Measurements from ENCODE around the gene PMVK. TPM values are rescaled to one million over a fixed set of nuclear protein-coding genes. Genes with fewer than 3 reads are reported as not detected.

PMVK gene
- total RNA-seq, 1 experiment from 2014 or later: 24.0 TPM

DNA sequence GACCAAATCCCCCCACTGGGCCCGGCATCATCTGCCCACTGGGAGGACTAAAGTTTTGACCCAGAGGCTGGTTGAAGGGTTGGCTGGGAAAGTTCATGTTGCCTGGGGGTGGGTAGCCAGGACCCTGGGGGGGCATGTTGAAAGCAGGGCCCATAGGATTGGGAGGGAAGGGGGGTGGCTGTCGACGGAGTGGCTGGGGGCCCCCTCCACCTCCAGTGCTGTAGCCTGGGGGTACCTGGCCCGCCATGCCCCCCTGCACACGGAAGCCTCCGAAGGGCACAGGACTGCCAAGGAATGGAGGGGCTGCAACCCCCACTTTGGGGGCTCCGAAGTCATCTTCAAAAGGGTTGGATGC, 22.9 kb upstream of the PMVK start:
- H3K9me3 ChIP-seq (ENCODE audit: control insufficient read depth in 1 of 2, insufficient read depth in 1 of 2, low read depth in 1 of 2, low read length in 2 of 2): no peaks in the 10 kb centered on the region
- H3K27me3 ChIP-seq (ENCODE audit: insufficient read depth, low read length): no peaks in the 10 kb centered on the region
- DNase-seq (ENCODE audit: low read depth, low spot score): no peak
- H3K79me2 ChIP-seq (ENCODE audit: insufficient read depth, low read length): peaks cover 19% of the 10 kb centered on the region
- no peak for ATAC-seq
- BruUV-seq (replicated peaks): no TSS peak
- H3K36me3 ChIP-seq (ENCODE audit: control insufficient read depth in 1 of 2, insufficient read depth in 2 of 2, low read length in 2 of 2): peaks cover 13 to 22% of the 10 kb centered on the region in 2 experiments; a peak in 2 of 4 replicates
- TF ChIP-seq SRF (IDR thresholded peaks at IDR 0.05; ENCODE audit: low read depth) (no peak), EGR1 (IDR thresholded peaks at IDR 0.05; ENCODE audit: low read depth) (no peak), SIN3A (IDR thresholded peaks at IDR 0.05; ENCODE audit: low read depth) (no peak), POLR2A (IDR thresholded peaks at IDR 0.05; ENCODE audit: borderline replicate concordance, extremely low read depth, insufficient read depth, insufficient read length) (no peak), TCF7L2 (IDR thresholded peaks at IDR 0.05; ENCODE audit: borderline replicate concordance, extremely low read depth, insufficient read depth, insufficient read length) (no peak), EZH2phosphoT487 (IDR thresholded peaks at IDR 0.05; ENCODE audit: borderline replicate concordance) (no peak), RAD21 (IDR thresholded peaks at IDR 0.05; ENCODE audit: low read depth) (no peak), CBX3 (IDR thresholded peaks at IDR 0.05; ENCODE audit: low read depth) (no peak), JUND (IDR thresholded peaks at IDR 0.05) (no peak), FOSL1 (IDR thresholded peaks at IDR 0.05; ENCODE audit: low read depth) (no peak), ELF1 (IDR thresholded peaks at IDR 0.05; ENCODE audit: borderline replicate concordance, low read depth) (no peak), ZFX (IDR thresholded peaks at IDR 0.05) (no peak)
- TF ChIP-seq, protein P1, sequence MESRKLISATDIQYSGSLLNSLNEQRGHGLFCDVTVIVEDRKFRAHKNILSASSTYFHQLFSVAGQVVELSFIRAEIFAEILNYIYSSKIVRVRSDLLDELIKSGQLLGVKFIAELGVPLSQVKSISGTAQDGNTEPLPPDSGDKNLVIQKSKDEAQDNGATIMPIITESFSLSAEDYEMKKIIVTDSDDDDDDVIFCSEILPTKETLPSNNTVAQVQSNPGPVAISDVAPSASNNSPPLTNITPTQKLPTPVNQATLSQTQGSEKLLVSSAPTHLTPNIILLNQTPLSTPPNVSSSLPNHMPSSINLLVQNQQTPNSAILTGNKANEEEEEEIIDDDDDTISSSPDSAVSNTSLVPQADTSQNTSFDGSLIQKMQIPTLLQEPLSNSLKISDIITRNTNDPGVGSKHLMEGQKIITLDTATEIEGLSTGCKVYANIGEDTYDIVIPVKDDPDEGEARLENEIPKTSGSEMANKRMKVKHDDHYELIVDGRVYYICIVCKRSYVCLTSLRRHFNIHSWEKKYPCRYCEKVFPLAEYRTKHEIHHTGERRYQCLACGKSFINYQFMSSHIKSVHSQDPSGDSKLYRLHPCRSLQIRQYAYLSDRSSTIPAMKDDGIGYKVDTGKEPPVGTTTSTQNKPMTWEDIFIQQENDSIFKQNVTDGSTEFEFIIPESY (IDR thresholded peaks at IDR 0.05; ENCODE audit: extremely low read depth, insufficient replicate concordance, low read length): no peak
- ChIA-PET CTCF (no interaction called here), POLR2A (no interaction called here), RAD21 (ENCODE audit: low non-redundant PET in 1 of 2, low total read pairs in 2 of 2, uncharacterized antibody in 2 of 2, unreplicated experiment in 2 of 2) (no interaction called here)
- no peak overlapping the region for H3K4me3 ChIP-seq (replicated peaks in 1 of 2; ENCODE audit: low read depth in 1 of 2, low read length in 2 of 2)
- no peak overlapping the region for H3K27ac ChIP-seq (ENCODE audit: low read depth, low read length)
- peaks cover 27 to 57% of the 10 kb centered on the region in 2 experiments for H3K4me1 ChIP-seq (ENCODE audit: control insufficient read depth in 1 of 2, insufficient read depth in 2 of 2, low read length in 2 of 2)
- no peak overlapping the region for H3K4me2 ChIP-seq (ENCODE audit: low read length)
- no peaks in the 10 kb centered on the region for H4K20me1 ChIP-seq (ENCODE audit: insufficient read depth)
- no peak overlapping the region for H3K9ac ChIP-seq (ENCODE audit: low read length)
- H2AFZ ChIP-seq (ENCODE audit: low read depth, low read length, poor library complexity, severe bottlenecking): no peak overlapping the region
- intact Hi-C loops (cut with micrococcal nuclease): no loop called here
- H3K9me2 ChIP-seq (ENCODE audit: insufficient read depth): no peaks in the 10 kb centered on the region

Data from HCT116 (cell line).